ENCODE measurements around the gene GDPD4.

Gene GDPD4

DNA sequence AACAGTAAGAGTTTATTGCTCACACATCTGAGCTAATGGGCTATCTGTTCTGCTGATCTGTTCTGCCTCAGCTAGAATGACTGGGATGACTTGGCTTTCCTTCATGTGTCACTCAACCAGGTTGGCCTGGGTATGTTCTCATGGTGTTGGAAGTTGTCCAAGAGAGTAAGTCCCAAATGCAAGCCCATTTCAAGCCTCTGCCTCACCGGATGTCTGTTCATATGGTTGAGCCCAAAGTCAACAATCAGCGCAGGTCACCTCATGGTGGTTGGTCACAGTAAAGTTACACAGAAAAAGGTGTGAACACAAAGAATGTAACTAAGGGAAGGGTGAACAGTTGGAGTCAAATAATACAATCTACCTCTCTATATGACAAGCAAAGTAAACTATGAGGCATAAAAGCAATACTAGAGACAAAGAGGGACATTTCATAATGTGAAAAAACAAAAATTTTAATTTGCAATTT lies 1.9 kb downstream of the GDPD4 start:
- DNase-seq (ENCODE audit: low read depth): no peak

DNA sequence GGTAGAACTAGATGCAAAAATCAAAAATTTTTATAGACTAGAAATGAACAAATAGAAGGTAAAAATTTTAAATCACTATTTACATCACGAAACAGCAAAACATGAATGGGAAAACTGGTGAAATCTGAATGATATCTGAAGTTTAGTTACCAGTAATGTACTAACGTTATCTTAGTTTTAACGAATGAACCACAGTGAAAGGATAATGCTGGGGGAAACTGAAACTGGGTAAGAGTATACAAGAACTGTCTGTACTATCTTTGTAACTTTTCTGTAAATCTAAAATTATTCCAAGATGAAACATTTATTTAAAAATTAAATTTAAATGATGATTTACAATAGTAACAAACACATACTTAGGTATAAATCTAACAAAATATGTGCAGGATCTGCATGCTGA lies 7.4 kb downstream of the GDPD4 start:
- DNase-seq (ENCODE audit: low read depth): no peak

DNA sequence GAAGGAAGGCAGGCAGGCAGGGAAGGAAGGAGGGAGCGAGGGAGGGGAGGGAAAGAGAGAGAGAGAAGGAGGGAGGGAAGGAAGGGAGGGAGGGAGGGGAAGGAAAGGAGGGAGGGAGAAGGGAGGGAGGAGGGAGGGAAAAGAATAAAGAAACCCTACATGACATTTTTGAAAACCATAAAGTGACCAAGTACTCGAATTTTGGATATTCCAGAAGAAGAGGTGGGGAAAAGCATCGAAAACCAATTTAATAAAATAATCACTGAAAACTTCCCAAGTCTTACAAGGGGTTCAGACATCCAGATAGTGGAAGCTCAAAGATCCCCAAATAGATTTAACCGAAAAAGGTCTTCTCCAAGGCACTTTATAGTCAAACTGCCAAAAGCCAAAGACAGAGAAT lies 11.7 kb downstream of the GDPD4 start:
- DNase-seq (ENCODE audit: low read depth): no peak

- DNase-seq (ENCODE audit: low read depth): no peak
Observed at GRCh38 chr11:77287615-77288273, 13.7 kb downstream of the GDPD4 start.

DNA sequence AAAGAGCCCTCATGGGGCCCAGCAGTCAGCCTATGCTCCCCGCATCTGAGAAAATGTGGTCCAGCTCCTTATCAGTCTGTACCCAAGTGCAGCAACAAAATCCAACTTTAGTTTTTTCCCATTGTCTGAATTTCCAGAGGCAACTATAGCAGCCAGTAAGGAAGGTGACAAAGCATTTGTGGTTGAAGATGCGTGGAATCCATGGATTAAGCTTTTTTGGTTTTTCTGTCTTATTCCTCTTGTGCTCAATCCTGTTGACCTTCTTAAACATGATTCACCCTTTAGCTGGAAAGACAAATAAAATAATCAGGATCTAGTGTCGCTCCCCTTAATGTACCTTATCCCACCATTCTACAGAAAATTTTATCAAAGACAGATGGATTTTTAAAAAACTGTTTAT lies 14.3 kb downstream of the GDPD4 start:
- DNase-seq (ENCODE audit: low read depth): no peak

DNA sequence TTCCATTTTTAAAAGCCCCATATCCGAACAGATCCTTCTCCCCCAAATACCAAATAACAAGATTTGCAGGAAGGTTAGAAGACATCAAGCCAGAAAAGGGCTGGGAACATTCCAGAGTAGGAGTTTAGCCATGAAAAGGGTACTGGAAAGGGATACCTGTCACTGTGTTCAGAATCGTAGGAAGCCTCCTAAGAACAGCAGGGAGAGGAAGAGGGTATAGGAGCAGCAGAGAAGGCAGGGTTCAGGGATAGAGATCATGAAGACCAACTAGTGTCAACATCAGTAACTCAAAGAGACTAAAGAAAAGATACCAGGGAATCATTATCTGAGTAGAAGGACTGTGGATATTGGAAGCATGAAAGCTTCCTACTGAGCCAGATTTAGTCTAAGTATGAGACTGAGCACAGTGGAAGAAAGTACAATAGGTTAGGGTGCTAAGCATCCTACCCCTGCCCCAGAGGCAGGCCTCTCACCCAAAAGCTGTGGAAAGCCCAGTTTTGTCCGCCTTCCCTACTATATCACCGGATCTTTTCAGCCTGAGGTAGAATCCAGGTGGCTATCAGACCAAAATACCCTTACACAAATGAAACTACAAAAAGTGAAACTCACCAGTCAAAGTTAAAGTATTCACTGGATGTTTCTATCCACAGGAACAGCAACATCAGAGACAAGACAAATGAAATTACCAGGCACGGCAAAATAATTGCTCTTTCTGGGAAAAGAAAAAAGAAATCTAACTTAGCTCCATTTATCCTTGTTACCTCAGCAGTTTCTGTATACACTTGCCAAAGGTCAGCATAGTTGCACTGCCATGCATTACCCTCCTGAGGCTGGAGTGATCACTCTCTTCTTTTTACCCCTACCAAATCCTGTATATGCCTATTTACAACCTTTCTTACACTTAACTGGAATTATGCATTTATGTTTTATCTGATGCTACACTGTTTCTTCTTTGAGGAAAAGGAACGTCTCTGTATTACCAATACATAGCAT lies 16.7 kb downstream of the GDPD4 start:
- DNase-seq (ENCODE audit: low read depth): no peak

DNA sequence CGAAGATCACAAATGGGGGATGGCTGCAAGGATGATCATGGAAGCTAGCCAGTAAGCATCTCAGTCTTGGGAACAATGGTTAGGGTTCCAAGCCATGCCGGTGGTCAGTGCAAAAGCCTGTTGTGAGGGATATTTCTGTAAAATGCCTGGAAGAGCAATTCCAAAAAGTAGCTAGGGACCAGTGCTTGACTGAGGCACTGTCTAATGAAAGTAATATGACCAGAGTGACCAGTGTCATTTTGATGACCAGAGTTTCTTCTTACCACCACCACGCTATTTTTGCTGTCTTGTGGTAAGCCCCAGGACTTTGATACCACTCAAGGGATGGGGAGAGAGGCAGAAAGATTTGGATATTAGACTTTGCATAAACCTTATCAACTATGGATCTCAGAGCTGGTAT lies 18.4 kb downstream of the GDPD4 start:
- no peak for DNase-seq (ENCODE audit: low read depth)

DNA sequence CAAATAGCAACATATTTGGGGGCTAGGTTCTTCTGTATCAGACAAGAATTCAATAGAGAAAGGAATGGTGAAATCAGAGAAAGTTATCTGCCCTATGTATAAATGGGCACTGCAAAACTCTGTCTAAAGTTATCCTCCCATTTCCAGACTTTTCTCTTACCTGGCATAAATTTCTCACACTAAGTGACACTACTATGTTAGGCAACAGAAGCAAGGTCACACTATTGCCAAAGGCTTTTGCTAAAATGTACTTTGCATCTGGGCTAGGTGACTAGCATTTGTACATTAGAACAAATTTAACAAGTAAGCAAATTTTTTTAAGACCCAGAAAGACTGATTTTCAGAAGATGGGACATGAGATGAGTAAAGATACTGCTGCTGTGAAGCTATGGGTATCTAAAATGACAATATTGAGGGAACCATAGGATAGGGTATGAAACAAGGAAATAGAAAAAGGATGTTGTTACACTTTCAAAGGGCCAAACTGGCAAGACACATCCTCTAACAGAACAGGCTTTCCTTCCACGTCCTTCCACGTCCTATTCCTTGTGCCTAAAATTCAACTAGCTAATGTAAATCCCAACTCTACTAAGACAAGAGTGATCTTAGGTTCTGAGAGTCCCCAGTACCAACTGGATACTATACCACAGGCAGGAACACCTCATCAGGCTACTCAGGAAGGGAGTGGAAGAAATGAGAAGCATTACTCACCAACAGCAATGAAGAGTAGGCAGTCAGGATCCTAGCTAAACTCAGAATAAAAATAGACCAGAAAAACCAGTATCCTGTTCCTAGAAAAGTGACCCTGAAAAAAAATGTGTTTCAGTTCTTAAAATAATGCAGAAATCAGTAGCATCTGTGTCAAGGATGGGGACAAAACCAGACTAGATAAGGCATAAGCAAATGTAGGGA lies 22.6 kb downstream of the GDPD4 start:
- DNase-seq (ENCODE audit: low read depth): no peak

- DNase-seq (ENCODE audit: low read depth): no peak
Observed at GRCh38 chr11:77276271-77276670, 25.2 kb downstream of the GDPD4 start.

GRCh38 chr11:77270921-77271320 lies 30.6 kb downstream of the GDPD4 start:
- no peak for DNase-seq (ENCODE audit: low read depth)

DNA sequence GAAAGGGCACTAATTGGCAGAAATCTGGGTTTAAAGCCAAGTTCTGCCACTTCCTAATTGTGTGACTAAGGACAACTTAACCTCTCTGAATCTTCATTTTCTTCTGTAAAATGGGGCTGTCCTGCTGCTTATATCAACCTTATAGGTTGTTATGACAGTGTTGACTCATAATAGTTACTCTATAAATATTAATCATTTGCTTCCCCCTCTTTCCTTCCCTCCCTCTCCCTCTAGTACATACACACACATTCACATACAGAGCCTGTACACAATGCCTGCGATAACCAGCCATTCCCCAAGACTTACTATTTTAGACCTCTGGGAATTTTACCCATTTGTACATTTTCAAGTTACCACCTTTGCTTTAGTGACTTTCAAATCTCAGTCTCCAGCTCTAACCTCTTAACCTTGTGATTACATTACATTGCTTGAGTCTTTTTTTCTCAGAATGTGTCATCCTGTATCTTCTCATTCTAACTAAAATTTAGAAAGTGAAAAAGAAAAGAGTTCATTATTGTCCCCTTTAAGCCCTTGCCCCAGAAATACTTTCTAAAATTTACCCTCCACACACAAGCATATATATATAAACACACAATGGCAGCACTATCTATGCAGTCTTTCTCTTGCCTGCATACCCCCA lies 31.9 kb downstream of the GDPD4 start:
- DNase-seq (ENCODE audit: low read depth): no peak

DNA sequence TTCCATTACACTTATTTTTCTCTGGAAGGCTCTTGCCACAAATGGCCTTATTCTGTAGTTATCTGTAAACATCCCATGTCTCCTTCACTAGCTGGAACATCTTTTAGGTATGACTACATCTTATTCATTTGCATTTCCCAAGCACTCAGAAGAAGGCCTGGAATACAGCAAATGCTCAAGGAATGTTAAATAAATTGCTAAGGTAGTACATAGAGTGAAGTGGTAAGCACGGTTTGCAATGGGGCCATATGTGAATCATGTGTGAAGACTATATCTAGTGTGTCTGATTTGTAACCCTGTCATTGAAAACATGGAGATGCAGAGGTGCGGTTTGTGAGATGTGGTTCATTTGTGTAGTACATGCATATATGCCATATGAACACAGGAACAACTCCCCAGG lies 33.5 kb downstream of the GDPD4 start:
- no peak for DNase-seq (ENCODE audit: low read depth)

- no peak for DNase-seq (ENCODE audit: low read depth)
Observed at GRCh38 chr11:77266766-77267165, 34.7 kb downstream of the GDPD4 start.

GRCh38 chr11:77262803-77263202 lies 38.7 kb downstream of the GDPD4 start:
- no peak for DNase-seq (ENCODE audit: low read depth)

- DNase-seq (ENCODE audit: low read depth): no peak
Observed at GRCh38 chr11:77259641-77260040, 41.8 kb downstream of the GDPD4 start.

GRCh38 chr11:77253690-77254089 lies 47.8 kb downstream of the GDPD4 start:
- no peak for DNase-seq (ENCODE audit: low read depth)

- no peak for DNase-seq (ENCODE audit: low read depth)
Observed at GRCh38 chr11:77252555-77253270, 48.8 kb downstream of the GDPD4 start.

GRCh38 chr11:77250881-77251640 lies 50.4 kb downstream of the GDPD4 start:
- no peak for DNase-seq (ENCODE audit: low read depth)

DNA sequence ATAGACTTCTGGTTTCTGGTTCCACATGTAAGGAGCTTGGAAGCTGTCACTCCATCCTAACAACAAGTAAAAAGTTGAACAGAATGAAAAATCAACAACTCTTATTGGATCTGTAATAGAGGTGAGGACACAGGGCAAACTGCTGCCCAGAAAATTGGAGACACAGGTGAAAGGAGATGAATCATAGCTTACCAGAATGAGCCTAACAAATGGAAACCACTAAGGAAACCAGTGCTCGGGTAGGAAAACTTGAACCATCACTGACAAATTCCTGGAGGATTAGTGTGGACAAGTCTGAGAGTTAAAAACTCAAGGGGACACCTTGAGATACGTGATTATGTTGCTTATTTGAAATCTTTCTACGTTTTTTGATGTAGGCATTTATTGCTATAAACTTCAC lies 52.1 kb downstream of the GDPD4 start:
- DNase-seq (ENCODE audit: low read depth): no peak
